HL-60 (cell line): ENCODE data around the gene POLD3.

Experiments
- DNase-seq, 2 experiments: peaks; one replicate each; pipeline ENCODE4 v3.0.0-alpha.2; 2010 to 2020; ENCODE audit warnings: low read depth in 1 of 2, low spot score in 1 of 2
- H3K27ac ChIP-seq: fragments of 250-450 bp; sonication (Bioruptor Pico); replicated peaks from 2 replicates; pipeline ENCODE4 v1.5.1; 2020; ENCODE audit warnings: mild to moderate bottlenecking, moderate library complexity
- H3K27me3 ChIP-seq: fragments of 250-450 bp; sonication (Bioruptor Pico); 2 replicates; pipeline ENCODE4 v1.5.1; 2021; ENCODE audit warnings: mild to moderate bottlenecking, moderate library complexity; ENCODE audit not compliant: insufficient read depth, poor library complexity, severe bottlenecking
- H3K4me3 ChIP-seq: replicated peaks from 2 replicates; pipeline ENCODE4 v1.5.1; 2011; ENCODE audit warnings: mild to moderate bottlenecking, control low read depth, low read length; ENCODE audit not compliant: insufficient read depth
- CTCF ChIP-seq: IDR thresholded peaks from one replicate; pipeline ENCODE4 v1.5.1; 2011; ENCODE audit warnings: low read length, control low read depth, inconsistent platforms; ENCODE audit not compliant: insufficient read depth
- GABPA ChIP-seq: IDR thresholded peaks from 2 replicates; pipeline ENCODE4 v1.6.1; 2012; ENCODE audit warnings: low read depth
- POLR2AphosphoS5 ChIP-seq: IDR thresholded peaks from 2 replicates; pipeline ENCODE4 v1.6.1; 2012; ENCODE audit warnings: low read depth
- SPI1 ChIP-seq: IDR thresholded peaks from 2 replicates; pipeline ENCODE4 v1.6.1; 2012; ENCODE audit warnings: low read depth, mild to moderate bottlenecking, borderline replicate concordance
- TF ChIP-seq, protein P1 (sequence below): IDR thresholded peaks from 2 replicates; pipeline ENCODE4 v1.6.1; 2012; ENCODE audit warnings: low read depth; ENCODE audit not compliant: insufficient replicate concordance

Gene POLD3

GRCh38 chr11:74685905-74686304 lies 93.5 kb downstream of the POLD3 start:
- no peak for DNase-seq
- TF ChIP-seq SPI1 (peak; percentile 61), CTCF (no peak), POLR2AphosphoS5 (no peak)
- TF ChIP-seq, protein P1, sequence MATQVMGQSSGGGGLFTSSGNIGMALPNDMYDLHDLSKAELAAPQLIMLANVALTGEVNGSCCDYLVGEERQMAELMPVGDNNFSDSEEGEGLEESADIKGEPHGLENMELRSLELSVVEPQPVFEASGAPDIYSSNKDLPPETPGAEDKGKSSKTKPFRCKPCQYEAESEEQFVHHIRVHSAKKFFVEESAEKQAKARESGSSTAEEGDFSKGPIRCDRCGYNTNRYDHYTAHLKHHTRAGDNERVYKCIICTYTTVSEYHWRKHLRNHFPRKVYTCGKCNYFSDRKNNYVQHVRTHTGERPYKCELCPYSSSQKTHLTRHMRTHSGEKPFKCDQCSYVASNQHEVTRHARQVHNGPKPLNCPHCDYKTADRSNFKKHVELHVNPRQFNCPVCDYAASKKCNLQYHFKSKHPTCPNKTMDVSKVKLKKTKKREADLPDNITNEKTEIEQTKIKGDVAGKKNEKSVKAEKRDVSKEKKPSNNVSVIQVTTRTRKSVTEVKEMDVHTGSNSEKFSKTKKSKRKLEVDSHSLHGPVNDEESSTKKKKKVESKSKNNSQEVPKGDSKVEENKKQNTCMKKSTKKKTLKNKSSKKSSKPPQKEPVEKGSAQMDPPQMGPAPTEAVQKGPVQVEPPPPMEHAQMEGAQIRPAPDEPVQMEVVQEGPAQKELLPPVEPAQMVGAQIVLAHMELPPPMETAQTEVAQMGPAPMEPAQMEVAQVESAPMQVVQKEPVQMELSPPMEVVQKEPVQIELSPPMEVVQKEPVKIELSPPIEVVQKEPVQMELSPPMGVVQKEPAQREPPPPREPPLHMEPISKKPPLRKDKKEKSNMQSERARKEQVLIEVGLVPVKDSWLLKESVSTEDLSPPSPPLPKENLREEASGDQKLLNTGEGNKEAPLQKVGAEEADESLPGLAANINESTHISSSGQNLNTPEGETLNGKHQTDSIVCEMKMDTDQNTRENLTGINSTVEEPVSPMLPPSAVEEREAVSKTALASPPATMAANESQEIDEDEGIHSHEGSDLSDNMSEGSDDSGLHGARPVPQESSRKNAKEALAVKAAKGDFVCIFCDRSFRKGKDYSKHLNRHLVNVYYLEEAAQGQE: no peak
- no peak overlapping the region for H3K4me3 ChIP-seq
- H3K27ac ChIP-seq: no peak overlapping the region
- H3K27me3 ChIP-seq: peaks cover 10% of the 10 kb centered on the region

DNA sequence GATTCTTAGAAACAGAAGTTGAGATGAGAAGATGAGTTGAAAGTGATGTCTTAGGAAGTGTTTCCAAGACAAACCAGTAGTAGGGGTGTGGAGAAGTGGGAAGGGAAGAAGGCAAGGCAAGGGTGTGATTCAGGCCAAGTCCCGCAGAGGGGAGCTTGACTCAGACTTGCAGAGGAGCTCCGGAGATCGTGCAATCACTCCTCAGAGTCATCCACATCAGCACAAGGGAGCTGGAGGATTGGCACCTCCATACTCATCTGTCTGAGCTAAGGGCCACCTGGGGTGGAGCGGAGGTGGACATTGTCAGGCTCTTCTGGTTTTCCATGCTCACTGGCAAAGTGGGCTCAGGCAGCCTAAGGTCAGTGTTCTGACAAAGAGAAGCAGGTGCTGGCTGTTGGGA lies 94.4 kb downstream of the POLD3 start:
- Histone ChIP-seq H3K27me3 (peaks cover 10% of the 10 kb centered on the region), H3K27ac (no peak overlapping the region), H3K4me3 (no peak overlapping the region)
- DNase-seq: no peak
- TF ChIP-seq POLR2AphosphoS5 (no peak), SPI1 (no peak), CTCF (no peak), GABPA (no peak)
- TF ChIP-seq, protein P1: no peak

- H3K27ac ChIP-seq: no peak overlapping the region
- H3K4me3 ChIP-seq: no peak overlapping the region
- TF ChIP-seq, protein P1: no peak
- TF ChIP-seq SPI1: no peak
- TF ChIP-seq GABPA: no peak
- no peak for TF ChIP-seq POLR2AphosphoS5
- no peak for TF ChIP-seq CTCF
- H3K27me3 ChIP-seq: peaks cover 10% of the 10 kb centered on the region
- DNase-seq: no peak
These were observed 95.0 kb downstream of the POLD3 start for GRCh38 chr11:74687237-74688023.
